ENCODE results near the gene NRG3.
A peak's percentile ranks its signal among the peaks of the same experiment; 100 is the strongest.
"Not testable (repeated sequence)": the region's sequence is repeated elsewhere in the genome, so short reads cannot be mapped to it uniquely, and the experiment has no call there.

NRG3 gene

DNA sequence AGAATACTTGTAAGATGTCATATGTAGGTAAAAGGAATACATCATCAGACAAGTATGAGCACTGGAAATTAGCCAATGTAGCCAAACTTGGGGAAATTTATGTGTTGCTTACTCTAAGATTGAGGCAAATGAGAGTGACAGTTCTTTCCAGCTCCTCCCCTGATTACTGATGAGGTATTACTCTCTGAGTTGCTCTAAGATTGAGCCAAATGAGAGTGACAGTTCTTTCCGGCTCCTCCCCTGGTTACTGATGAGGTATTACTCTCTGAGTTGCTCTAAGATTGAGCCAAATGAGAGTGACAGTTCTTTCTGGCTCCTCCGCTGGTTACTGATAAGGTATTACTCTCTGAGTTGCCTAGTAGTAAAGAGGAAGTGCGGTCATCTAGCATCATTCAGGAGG, 435.8 kb downstream of the NRG3 start:
- no peak for DNase-seq

DNA sequence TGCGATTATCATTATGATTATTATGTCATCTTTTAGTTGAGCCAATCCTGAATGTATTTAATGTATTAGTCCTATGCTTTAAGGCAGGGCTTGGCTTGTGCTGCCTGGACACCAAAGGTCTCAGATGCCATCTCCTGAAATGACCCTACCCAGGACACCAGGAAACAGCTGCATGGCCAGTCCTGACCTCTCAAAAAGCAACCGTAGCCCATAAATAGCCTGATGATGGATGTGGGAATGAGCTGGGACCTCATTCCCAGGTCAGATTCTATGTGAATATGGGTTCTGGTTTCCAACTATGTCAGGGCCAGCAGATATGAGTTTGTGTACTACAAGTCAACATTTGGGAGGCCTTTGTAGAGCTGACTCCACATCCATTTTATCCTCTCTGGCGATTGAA, 438.4 kb downstream of the NRG3 start:
- DNase-seq = no peak

DNA sequence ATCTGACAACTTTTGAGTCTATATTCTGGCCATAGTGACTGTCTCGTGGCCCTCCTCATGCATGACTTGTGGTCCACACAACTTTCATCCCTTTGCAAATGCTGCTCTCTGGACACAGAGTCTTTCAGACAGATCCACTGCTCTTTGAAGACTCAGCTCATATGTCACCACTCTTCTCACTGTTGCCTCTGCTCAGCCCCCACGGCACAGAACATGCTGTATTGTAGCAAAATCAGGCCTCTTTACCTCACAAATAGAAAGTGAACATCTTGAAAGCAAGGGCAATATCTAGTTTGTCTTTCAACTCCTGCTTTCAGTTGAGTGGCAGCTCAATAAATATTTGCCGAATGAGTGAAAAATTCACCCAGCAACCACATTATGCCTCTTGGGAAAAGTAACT, 443.5 kb downstream of the NRG3 start:
- DNase-seq = no peak

DNA sequence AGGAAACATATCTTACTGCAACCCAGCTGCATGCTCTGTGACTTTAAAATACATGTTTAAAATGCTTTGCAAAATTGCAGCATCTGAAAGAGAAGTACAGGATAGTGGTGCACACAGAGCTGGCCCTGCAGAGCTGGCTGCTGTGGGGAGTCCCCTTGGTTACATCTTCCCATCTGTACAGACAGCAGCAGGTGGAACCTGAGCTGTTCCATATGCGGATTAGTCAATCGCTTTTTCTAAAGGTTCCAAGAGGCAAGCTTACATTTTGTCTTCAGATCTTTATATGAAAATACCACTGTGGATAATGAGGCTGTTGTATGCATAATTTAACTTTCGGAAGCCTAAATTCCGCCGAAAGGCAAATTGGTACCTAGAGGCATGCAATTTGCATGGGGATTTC, 444.1 kb downstream of the NRG3 start:
- no peak for DNase-seq

DNA sequence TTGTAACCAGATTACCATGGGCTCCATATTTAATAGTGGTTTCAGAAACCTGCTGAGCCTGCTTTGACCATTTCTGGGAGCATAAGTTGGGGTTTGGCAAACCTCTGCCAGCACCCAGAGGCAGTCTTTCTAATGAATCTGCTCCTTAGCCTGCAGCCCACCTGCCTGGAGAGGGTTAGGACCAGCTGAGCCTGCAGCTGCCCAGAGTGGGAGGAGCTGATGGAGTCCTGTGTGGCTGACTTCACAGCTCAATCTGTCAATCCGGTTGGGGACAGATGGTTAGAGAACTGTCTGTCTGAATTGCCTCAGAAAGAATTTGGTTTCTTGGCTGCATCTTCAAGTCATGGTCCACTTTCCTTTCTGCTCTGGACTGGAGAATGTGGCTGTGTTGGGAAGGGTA, 444.6 kb downstream of the NRG3 start:
- DNase-seq = no peak

DNA sequence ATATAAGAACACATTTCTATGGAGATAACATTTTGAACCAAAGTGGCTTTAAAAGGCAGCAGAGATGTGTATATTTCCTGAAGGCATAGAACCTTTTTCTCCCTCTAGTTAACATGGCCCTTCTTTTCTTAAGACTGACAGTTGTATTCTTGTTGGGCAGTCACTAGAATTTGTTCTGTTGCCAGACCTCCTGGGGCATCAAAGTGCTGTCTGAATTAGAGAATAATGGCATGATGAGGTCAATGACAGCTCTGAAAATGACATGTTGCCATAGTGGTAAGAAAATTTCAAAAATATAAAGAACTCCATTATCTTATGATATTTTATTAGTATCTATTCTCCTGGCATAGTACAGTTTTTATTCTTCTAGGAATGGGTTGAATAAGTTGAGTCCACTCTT, 446.7 kb downstream of the NRG3 start:
- no peak for DNase-seq

DNA sequence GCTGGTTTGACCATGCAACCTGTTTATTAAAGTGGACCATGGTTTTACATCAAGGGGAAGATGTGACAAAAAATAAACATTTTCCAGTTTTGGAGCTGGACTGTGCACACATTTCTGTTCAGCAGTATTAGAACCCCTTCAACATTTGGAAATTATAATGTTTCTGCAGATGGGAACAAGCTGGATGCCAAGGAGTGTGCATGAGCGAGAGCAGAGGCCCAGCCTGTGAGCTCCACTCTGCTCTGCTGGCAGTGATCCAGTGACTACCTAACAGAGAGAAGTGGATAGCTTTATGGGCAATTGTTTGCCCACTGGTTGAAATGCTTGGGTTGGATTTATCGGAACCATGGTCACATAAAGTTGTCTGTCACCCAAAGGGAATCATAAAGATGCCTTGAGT, 456.7 kb downstream of the NRG3 start:
- no peak for DNase-seq

DNA sequence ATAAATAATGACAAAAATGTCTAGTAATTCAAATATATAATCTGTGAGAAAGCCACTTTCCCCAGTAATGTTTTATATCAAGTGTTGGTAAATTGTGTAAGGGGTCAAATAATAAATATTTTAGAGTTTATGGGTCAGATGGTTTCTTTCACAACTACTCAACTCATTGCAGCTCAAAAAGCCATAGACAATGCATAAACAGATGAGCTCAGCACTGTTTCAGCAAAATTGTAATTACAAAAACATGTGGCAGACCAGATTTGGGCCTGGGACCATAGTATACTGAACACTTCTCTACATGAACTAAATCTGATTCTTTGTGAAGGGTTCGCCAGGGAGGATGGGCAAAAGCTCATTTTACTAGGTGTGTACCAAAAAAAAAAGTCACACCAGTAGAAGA, 460.8 kb downstream of the NRG3 start:
- no peak for DNase-seq

DNA sequence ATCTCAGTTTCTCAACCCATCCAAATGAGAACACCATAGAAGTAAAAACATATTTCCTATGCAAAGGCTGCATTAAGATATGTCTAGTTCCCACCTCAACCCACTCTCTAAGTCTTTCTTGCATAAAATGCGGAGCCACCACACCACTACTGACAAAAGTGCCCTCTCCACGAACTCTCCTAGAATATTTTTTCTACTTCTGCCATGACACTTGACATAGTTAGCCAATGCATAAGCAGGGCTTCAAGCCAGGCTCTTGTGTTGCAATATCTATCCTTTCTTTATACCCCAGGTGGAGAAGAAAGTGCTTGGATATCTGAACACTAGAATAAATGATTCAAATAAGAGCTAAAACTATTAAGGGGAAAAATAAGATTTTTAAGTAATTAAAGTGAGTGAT, 465.2 kb downstream of the NRG3 start:
- no peak for DNase-seq

DNA sequence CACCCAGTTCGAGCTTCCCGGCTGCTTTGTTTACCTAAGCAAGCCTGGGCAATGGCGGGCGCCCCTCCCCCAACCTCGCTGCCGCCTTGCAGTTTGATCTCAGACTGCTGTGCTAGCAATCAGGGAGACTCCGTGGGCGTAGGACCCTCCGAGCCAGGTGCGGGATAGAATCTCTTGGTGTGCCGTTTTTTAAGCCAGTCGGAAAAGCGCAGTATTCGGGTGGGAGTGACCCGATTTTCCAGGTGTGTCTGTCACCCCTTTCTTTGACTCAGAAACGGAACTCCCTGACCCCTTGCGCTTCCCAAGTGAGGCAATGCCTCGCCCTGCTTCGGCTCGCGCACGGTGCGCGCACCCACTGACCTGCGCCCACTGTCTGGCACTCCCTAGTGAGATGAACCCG, 474.6 kb downstream of the NRG3 start:
- DNase-seq = not testable (repeated sequence)

DNA sequence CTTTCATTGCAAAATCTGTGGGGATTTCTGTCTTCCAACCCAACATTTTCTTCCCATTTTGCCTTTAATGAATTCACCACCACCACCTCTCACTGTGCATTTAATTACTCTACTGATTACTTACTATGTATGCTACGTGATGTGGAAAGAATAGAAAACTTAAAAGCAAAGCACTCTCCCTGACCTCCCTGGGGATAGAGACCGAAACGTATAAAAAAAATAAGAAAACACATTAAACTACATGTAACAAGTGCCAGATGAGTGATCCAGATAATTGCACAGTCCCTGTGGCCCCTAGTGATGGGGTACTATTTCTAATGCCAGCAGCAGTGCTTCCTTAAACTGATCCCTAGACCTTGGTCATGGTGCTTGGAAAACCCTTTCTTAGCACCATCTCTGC, 478.4 kb downstream of the NRG3 start:
- no peak for DNase-seq

DNA sequence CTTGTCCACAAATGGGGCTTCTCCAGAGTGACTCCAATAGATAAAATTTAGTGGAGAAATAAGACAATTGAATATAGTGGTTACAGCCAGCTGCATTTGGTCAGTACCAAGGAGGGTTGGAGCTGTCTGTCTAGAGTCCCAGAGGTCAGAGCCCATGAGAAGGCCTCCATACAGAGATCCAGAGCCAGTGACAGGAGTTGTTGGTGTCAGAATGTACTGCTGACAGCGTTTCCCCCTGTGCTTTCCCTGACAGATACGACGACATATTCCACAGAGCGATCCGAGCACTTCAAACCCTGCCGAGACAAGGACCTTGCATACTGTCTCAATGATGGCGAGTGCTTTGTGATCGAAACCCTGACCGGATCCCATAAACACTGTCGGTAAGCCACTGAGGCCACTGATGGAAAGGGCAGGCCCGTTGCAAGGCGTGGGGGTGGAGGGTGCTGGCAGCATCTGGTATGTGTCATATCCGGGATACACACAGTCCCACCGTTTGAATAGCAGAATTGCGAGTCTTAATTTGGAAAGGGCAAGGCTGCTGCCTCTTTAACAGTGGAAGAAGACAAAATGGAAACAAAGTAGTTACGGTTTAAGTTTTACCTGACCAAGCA, 483.6 kb downstream of the NRG3 start:
- no peak for DNase-seq

DNA sequence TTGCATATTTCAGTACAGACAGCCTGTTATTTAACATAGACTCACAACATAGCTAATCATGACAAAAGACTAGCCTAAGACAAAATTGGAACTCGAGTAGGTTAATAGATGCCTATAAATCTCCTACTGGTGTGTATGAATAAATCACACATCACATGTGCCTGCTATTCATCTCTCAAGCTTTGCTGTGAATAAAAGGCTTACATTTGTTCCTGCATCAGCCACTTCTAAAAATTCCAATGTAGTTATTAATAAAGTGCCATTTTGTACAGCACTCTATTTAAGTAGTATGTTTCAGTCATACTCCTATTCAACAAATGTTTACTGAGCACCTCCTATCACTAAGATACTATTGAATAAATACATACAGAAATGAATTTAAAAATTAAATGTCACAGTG, 486.3 kb downstream of the NRG3 start:
- DNase-seq = no peak

DNA sequence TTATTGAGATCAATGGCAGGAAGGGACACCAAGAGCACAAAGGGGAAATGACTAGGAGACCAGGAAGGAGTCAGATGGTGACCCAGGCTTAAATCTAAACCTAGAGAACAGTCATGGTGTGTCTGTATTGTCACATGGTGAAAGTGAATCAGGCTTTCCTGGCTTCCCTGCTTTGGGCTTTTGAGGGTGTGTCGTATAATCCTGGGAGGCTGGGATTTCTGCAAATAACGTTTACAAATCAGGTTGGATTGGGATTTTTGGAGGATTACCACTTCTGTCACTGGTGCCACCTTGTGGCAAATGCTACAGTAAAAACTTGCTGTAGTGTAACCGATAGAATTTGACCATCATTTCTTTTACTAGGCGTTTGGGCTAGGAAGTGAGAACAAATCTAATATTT, 502.6 kb downstream of the NRG3 start:
- DNase-seq = no peak

DNA sequence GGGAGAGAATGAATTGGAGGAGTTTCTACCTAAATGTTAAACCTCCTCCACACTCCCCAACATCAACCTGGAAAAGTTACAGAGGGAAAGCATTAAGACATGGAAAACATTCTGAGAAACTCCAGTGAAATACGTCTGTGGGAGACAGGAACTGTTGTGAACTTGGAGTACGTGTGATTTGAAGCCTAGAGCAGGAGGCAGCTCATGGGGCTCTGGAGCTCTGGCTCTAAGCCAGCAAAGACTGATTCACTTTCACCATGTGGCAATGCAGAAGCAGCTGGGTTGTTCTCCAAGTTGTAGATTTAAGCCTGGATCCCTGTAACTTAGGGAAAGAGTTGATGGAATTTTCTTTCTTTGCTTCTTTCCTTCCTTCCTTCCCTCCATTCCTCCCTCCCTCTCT, 503.2 kb downstream of the NRG3 start:
- peak; percentile 0 for DNase-seq

DNA sequence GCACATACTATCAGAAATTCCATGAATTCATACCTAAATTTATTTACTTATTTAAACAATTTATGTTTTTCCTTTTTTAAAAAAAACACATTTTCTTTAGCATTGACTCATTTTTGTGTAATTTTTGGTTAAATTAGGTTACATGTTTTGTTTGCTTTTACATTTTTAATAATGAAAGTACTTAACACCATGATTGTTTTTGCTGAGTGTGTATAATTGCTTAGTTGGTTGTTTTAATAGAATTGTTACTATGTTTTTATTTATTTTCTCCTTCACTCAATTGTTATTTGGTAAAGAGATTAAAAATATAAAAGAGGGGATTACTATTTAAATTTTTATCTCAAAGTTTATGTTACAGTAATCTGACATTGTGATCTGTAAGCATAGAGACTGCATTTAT, 508.4 kb downstream of the NRG3 start:
- no peak for DNase-seq

DNA sequence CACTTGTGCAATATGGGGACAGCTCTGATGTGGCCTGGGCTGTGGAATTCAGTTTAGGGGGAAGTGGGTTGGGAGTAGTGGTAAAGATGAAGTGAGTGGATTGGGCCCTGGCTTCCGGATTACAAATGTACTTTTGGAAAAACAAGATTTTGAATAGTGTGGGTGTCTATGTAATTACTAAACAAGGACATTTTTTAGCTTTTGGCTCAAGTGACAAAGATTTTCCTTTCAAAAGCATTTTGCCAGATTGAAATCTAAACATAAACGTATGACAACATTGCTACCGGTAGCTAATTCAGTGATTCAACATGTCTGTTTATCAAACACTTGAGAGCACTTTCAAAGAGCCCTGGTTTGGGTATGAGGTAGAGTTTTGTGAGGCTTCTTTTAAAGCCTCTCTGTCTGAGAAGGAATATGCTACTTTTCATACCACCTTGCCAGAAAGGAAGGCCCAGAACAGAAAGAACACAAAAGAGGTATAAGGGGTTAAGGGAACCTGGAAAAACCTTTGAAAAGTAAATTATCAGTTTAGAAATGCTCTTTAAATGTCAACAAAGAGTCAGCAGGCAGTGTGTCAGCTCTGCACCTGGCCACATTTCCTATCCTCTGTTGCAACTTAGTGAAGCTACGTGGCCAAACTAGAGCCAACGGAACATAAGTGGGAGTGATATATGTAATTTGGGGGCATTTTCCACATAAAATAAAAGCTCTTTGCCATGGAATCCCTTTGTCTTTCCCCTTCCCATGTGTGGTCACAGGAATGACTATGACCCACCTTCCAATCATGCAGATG, 516.1 kb downstream of the NRG3 start:
- peak; percentile 22 for DNase-seq

DNA sequence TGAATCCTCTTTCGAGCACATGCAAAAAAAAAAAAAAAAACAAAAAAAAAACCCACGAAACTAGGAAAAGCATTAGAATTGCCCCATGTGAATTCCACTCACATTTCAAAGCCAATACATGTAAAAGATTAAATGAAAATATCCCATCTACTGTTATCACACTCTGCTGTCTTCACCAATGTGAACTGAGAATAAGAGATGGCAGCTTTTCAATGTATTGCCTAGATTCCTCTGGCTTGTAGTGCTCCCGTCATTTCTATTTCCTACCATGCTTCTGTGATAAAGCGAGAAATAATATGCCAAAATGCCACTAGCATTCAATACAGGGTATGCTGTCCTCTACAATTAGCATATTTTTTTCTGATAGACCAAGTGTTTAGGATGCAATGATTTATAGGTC, 517.0 kb downstream of the NRG3 start:
- DNase-seq = no peak

DNA sequence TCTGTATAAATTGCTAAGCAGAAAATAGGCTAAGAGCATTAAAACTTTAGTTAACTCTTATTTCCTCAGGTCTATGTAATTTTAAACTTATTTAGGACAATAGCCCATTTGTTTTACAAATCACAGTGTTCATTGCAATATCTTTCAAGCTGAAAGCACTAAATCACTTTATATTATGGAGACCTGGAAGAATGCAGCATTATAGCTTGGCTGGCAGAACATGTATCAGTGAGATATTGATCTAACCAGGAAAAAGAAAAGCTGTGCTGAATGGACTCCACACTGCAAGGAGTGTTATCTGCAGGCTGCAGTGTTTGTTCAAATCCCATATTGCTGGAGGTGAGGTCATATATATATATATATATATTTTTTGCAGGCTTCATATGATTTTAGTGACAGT, 517.5 kb downstream of the NRG3 start:
- no peak for DNase-seq

DNA sequence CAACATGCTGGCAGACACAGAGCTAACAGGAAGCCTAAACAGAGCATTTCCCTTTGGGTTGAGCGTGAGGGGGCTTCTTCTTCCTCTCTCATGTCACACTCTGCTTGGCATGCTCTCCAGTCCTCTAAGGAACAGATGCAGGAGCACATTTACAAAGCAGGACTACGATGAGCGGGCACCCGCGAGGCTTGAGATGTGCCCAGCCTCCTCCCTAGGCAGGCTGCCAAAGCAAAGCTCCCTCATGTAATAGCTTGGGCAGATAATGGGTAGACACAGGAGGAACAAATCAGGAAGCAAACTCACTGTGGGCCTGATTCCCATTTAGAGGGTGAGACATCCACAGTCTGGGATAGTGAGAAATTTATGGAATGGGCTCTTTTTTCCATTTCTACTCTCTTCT, 519.1 kb downstream of the NRG3 start:
- peak; percentile 12 for DNase-seq

DNA sequence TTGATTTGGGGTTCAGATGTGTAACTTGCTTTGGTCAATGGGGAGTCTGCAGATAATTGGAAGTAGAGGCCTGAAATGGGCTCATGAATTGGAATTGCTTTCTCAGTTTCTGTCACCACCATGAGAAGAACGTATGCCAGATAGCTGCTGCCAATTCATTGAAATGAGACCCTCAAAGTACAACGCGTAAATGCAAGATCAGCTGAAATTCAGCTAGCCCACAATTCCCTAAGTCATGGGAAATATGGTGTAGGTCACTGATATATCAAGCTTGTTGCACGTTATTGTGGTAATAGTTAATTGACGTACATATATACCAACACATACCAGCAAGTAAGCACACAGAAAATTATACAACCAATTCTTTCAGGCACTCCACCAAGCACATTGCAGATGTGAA, 520.0 kb downstream of the NRG3 start:
- DNase-seq = no peak

DNA sequence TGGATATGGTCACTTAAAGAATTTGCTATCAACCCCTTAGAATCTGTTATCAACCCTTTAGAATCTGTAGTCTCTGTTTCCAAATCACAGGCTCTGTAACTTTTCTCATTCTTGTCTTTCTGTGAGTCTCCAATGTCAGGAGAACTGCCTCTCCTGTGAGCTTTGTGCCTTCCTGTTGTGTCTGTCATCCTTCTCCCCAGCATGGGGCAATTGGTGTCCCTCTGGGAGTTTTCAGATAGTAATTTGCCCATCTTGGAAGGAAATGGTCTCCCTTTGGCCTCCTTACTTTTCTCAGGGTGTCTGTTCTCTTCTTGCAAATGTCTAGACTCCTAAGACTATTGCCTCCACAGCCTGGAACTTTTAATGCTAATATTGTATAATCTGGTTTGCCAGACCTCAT, 521.9 kb downstream of the NRG3 start:
- no peak for DNase-seq

DNA sequence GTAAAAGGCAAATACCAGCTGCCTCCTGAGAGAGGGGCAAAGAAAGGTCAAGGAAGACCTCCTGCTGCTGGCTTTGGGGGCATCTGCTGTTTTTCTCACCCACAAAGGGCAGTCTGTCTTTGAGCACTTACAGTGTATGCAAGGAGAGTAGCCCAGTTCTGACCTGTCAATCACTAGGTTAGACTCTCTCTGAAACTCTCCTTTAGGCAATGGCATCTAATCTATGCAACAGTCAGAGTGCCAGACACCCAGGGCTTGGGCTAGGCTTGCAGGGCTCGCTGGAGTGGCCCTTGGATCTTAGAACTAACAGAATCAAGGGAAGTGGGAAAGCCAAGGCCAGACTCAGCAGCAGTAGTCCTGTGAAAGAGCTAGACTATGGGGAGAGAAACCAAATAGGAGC, 522.9 kb downstream of the NRG3 start:
- DNase-seq = no peak

DNA sequence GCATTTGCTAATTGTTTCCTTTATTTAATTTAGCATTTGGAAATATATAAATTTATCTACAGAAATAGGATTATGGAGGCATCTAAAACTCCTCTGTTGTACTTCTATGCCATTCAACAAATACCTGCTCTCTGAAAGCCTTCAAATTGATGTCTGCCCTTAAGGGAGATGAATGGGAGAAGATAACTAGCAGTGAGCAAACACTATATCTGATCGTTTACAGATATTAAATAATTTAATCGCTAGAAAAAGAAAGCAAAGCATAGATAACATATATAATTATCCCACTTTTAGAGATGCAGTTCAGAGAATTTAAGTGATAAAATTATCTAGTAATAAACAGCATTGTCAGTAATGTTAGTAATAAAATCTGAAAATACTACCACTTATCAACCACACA, 524.9 kb downstream of the NRG3 start:
- DNase-seq = no peak

DNA sequence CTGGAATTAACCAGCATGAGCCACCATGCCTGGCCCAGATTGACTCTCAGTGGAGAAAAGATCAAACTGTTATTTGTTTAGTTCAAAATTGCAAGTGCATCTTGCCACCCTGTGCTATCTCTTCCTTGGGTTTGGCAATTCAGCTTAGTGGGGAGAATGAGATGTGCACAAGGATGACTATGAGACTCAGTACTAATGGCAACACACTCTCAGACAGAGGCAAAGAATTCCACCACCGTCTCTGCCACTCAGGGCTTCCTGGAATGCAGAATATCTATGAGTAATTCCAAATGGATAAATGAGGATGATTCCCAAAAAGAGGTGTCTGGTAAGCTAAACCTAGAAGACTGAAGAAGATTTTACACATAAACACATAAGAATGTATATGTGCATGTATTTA, 525.8 kb downstream of the NRG3 start:
- no peak for DNase-seq
